AG04449 (cell line): ENCODE data around the gene MYCT1.

Experiments
- CTCF ChIA-PET: fragments of 350-600 bp; formaldehyde crosslinking; extraction: SDS; loops from one replicate; lab custom pipeline; 2021; ENCODE audit warnings: antibody characterized with exemption; lab: Yijun Ruan, JAX
- POLR2A ChIA-PET: fragments of 400-600, 350-600 bp; formaldehyde crosslinking; extraction: SDS; loops from one replicate; lab custom pipeline; 2020; ENCODE audit warnings: antibody characterized with exemption, inconsistent platforms; lab: Yijun Ruan, JAX
- DNase-seq: peaks from one replicate; pipeline ENCODE4 v3.0.0-alpha.2; 2010; ENCODE audit warnings: low read depth, low spot score
- H3K4me3 ChIP-seq: 2 replicates; pipeline ENCODE4 v1.5.1; 2011; ENCODE audit warnings: low read depth, mild to moderate bottlenecking, control low read depth, low read length
- CTCF ChIP-seq: IDR thresholded peaks from one replicate; pipeline ENCODE4 v1.5.1; 2011; ENCODE audit warnings: mild to moderate bottlenecking, moderate library complexity, low read length, control low read depth, inconsistent platforms; ENCODE audit not compliant: insufficient read depth; ENCODE audit errors: missing control alignments

The MYCT1 gene

GRCh38 chr6:152748843-152749242 is 51.1 kb downstream of the MYCT1 start:
- CTCF ChIA-PET, result interaction anchor here (0.7 to 6.1 kb wide), 18 partner anchors 10 to 277 kb away, joined by 3 to 120 read pairs (median 3); no protein-coding TSS in a partner anchor
- DNase-seq, result no peak

GRCh38 chr6:152749336-152749735 is 51.6 kb downstream of the MYCT1 start:
- POLR2A ChIA-PET, result no interaction called here
- H3K4me3 ChIP-seq, result no peak overlapping the region
- CTCF ChIA-PET, result interaction anchor here (0.7 to 6.1 kb wide), 13 partner anchors 11 to 276 kb away, joined by 3 to 120 read pairs (median 4); no protein-coding TSS in a partner anchor
- TF ChIP-seq CTCF, result no peak
- DNase-seq, result no peak

More at GRCh38 chr6:152748843-152749242, 51.1 kb downstream of the MYCT1 start:
- POLR2A ChIA-PET, result no interaction called here
- no peak overlapping the region for H3K4me3 ChIP-seq
- TF ChIP-seq CTCF, result no peak

GRCh38 chr6:152750694-152751093 is 53.0 kb downstream of the MYCT1 start, which contains the start of gene VIP:
VIP (plus strand) TSS chr6:152750797; CDS start chr6:152752178, 1,381 bp downstream.
- H3K4me3 ChIP-seq, result no peak within 1 kb of the TSS
- TF ChIP-seq CTCF, result no peak
- POLR2A ChIA-PET, result no interaction called here
- CTCF ChIA-PET, result interaction anchor here (2.6 to 6.1 kb wide), 4 partner anchors 146 to 204 kb away, joined by 10 to 120 read pairs (median 33); no protein-coding TSS in a partner anchor
- DNase-seq, result no peak

- no peak for DNase-seq
- H3K4me3 ChIP-seq, result no peak overlapping the region
- no peak for TF ChIP-seq CTCF
- POLR2A ChIA-PET, result no interaction called here
- CTCF ChIA-PET, result no interaction called here
Measured at GRCh38 chr6:152765331-152765730, 67.6 kb downstream of the MYCT1 start.

GRCh38 chr6:152769159-152769558 is 71.5 kb downstream of the MYCT1 start:
- POLR2A ChIA-PET, result no interaction called here
- no peak overlapping the region for H3K4me3 ChIP-seq
- no peak for TF ChIP-seq CTCF
- CTCF ChIA-PET, result no interaction called here
- DNase-seq, result no peak

GRCh38 chr6:152769993-152770392 is 72.3 kb downstream of the MYCT1 start:
- ChIA-PET POLR2A (no interaction called here), CTCF (no interaction called here)
- H3K4me3 ChIP-seq, result no peak overlapping the region
- no peak for DNase-seq
- no peak for TF ChIP-seq CTCF
